SK-N-SH treated with all-trans-retinoic acid at 6 μM for 48 hours (cell line): ENCODE results near the gene CHMP2A.
"Not testable (repeated sequence)": the region's sequence is repeated elsewhere in the genome, so short reads cannot be mapped to it uniquely, and the experiment has no call there.

Experiments used
- ATAC-seq: fragments of 200-7000 bp; cut with Tn5 transposase; 3 replicates; pipeline ENCODE4 v1.9.1; 2020; ENCODE audit warnings: mild to moderate bottlenecking, moderate library complexity
- ARNTL ChIP-seq: fragments of 450-650 bp; formaldehyde crosslinking; IDR thresholded peaks from 2 replicates; pipeline ENCODE4 v1.5.0; 2020; ENCODE audit warnings: low read depth, mild to moderate bottlenecking, moderate library complexity, borderline replicate concordance
- BACH2 ChIP-seq: fragments of 250-450 bp; sonication (Bioruptor Pico); IDR thresholded peaks from 2 replicates; pipeline ENCODE4 v1.9.0; 2021; ENCODE audit warnings: mild to moderate bottlenecking, borderline replicate concordance
- CSRNP3 ChIP-seq: fragments of 250-450 bp; sonication (Bioruptor Pico); IDR thresholded peaks from 2 replicates; pipeline ENCODE4 v1.5.1; 2021; ENCODE audit warnings: mild to moderate bottlenecking, moderate library complexity
- ESRRG ChIP-seq: fragments of 250-450 bp; sonication (Bioruptor Pico); IDR thresholded peaks from 2 replicates; pipeline ENCODE4 v1.6.1; 2021; ENCODE audit warnings: mild to moderate bottlenecking
- GLIS3 ChIP-seq: fragments of 250-450 bp; sonication (Bioruptor Pico); IDR thresholded peaks from 2 replicates; pipeline ENCODE4 v1.5.0; 2020; ENCODE audit warnings: mild to moderate bottlenecking, moderate library complexity
- OSR1 ChIP-seq: fragments of 250-450 bp; sonication (Bioruptor Pico); IDR thresholded peaks from 2 replicates; pipeline ENCODE4 v1.8.0; 2022; ENCODE audit warnings: moderate library complexity, mild to moderate bottlenecking, inconsistent platforms
- PATZ1 ChIP-seq: fragments of 250-450 bp; sonication (Bioruptor Pico); IDR thresholded peaks from 2 replicates; pipeline ENCODE4 v1.8.0; 2020; ENCODE audit warnings: mild to moderate bottlenecking, moderate library complexity, borderline replicate concordance
- POU6F1 ChIP-seq: fragments of 250-450 bp; sonication (Bioruptor Pico); IDR thresholded peaks from 2 replicates; pipeline ENCODE4 v1.8.0; 2021; ENCODE audit warnings: low read depth, mild to moderate bottlenecking, moderate library complexity, borderline replicate concordance
- RARB ChIP-seq: fragments of 250-450 bp; sonication (Bioruptor Pico); IDR thresholded peaks from 2 replicates; pipeline ENCODE4 v1.8.0; 2021; ENCODE audit warnings: mild to moderate bottlenecking, moderate library complexity
- SNAI2 ChIP-seq: fragments of 250-450 bp; sonication (Bioruptor Pico); IDR thresholded peaks from 2 replicates; pipeline ENCODE4 v1.5.0; 2020; ENCODE audit warnings: mild to moderate bottlenecking, moderate library complexity
- TCF4 ChIP-seq: fragments of 250-450 bp; sonication (Bioruptor Pico); IDR thresholded peaks from 2 replicates; pipeline ENCODE4 v1.8.0; 2021; ENCODE audit warnings: mild to moderate bottlenecking, moderate library complexity, borderline replicate concordance
- TOX ChIP-seq: fragments of 250-450 bp; sonication (Bioruptor Pico); IDR thresholded peaks from 2 replicates; pipeline ENCODE4 v1.8.0; 2021; ENCODE audit warnings: mild to moderate bottlenecking, moderate library complexity, borderline replicate concordance
- TSHZ2 ChIP-seq: fragments of 250-450 bp; sonication (Bioruptor Pico); IDR thresholded peaks from 2 replicates; pipeline ENCODE4 v1.5.0; 2020; ENCODE audit warnings: mild to moderate bottlenecking, moderate library complexity
- ZC3H10 ChIP-seq: fragments of 250-450 bp; sonication (Bioruptor Pico); IDR thresholded peaks from 2 replicates; pipeline ENCODE4 v1.5.1; 2021; ENCODE audit warnings: mild to moderate bottlenecking, moderate library complexity
- ZFP3 ChIP-seq: fragments of 250-450 bp; sonication (Bioruptor Pico); IDR thresholded peaks from 2 replicates; pipeline ENCODE4 v1.5.0; 2020; ENCODE audit warnings: mild to moderate bottlenecking, moderate library complexity
- ZFP30 ChIP-seq: fragments of 450-650 bp; formaldehyde crosslinking; IDR thresholded peaks from 2 replicates; pipeline ENCODE4 v1.5.0; 2022; ENCODE audit warnings: mild to moderate bottlenecking, moderate library complexity
- ZNF70 ChIP-seq: fragments of 450-650 bp; formaldehyde crosslinking; IDR thresholded peaks from 2 replicates; pipeline ENCODE4 v1.5.0; 2020; ENCODE audit warnings: mild to moderate bottlenecking, moderate library complexity
- ZNF8 ChIP-seq: fragments of 450-650 bp; formaldehyde crosslinking; IDR thresholded peaks from 2 replicates; pipeline ENCODE4 v1.5.0; 2020; ENCODE audit warnings: mild to moderate bottlenecking, moderate library complexity

Gene CHMP2A

GRCh38 chr19:58544591-58545285 lies 10.2 kb downstream of the CHMP2A start:
- no peak; the same call in 1 of the 3 replicates for ATAC-seq
- TF ChIP-seq PATZ1 (no peak), ARNTL (CRISPR knock-in tag) (no peak), CSRNP3 (CRISPR knock-in tag) (no peak), ZFP30 (CRISPR knock-in tag) (no peak), ESRRG (CRISPR knock-in tag) (no peak), TOX (CRISPR knock-in tag) (no peak), TCF4 (no peak), BACH2 (no peak), ZFP3 (CRISPR knock-in tag) (no peak), ZNF8 (CRISPR knock-in tag) (no peak), POU6F1 (CRISPR knock-in tag) (no peak), ZNF70 (CRISPR knock-in tag) (no peak), ZC3H10 (CRISPR knock-in tag) (no peak), RARB (CRISPR knock-in tag) (no peak), SNAI2 (CRISPR knock-in tag) (no peak), GLIS3 (no peak), TSHZ2 (CRISPR knock-in tag) (no peak)

GRCh38 chr19:58543826-58544590 lies 10.9 kb downstream of the CHMP2A start, which contains the start of gene TRIM28:
Gene TRIM28 (plus strand): TSS chr19:58544064. CDS start chr19:58544758, 694 bp downstream.
- ATAC-seq = peak; percentile 96
- no peak for TF ChIP-seq TOX (CRISPR knock-in tag)
- TF ChIP-seq ZC3H10 (CRISPR knock-in tag) = peak; percentile 74; the same call in 1 of the 2 replicates
- no peak for TF ChIP-seq SNAI2 (CRISPR knock-in tag)
- no peak for TF ChIP-seq ZFP3 (CRISPR knock-in tag)
- no peak for TF ChIP-seq ARNTL (CRISPR knock-in tag)
- no peak for TF ChIP-seq OSR1 (CRISPR knock-in tag)
- TF ChIP-seq GLIS3 = no peak

GRCh38 chr19:58542641-58543372 lies 12.1 kb downstream of the CHMP2A start:
- ATAC-seq = not testable (repeated sequence)

- ATAC-seq = not testable (repeated sequence)
Observed at GRCh38 chr19:58539169-58539559, 15.7 kb downstream of the CHMP2A start.
